Measurements from ENCODE around the gene DENND1A. TPM values are rescaled to one million over a fixed set of nuclear protein-coding genes. Genes with fewer than 3 reads are reported as not detected.

Gene DENND1A
- total and polyA plus RNA-seq, 2 experiments from 2014 or later, result 13.1 to 28.7 TPM

- Mint-ChIP-seq H3K27me3 (ENCODE audit: insufficient read depth, low read depth, poor library complexity) (no peaks in the 10 kb centered on the region), H3K9me3 (peaks cover 4% of the 10 kb centered on the region; the same call in 1 of the 3 replicates)
These were observed 214.7 kb downstream of the DENND1A start for GRCh38 chr9:123715258-123715657.

More at GRCh38 chr9:123715258-123715657, 214.7 kb downstream of the DENND1A start:
- H4K20me1 ChIP-seq (replicated peaks; ENCODE audit: insufficient read depth), result peaks cover 4% of the 10 kb centered on the region
- DNase-seq (ENCODE audit: low spot score) (no peak), ATAC-seq (no peak)
- H3K4me3 ChIP-seq, result no peak overlapping the region
- Mint-ChIP-seq H3K4me1 (no peaks in the 10 kb centered on the region; the same call in 2 of the 3 replicates), H3K36me3 (ENCODE audit: low read depth) (peaks cover 5% of the 10 kb centered on the region; the same call in 2 of the 3 replicates), H3K4me3 (no peak overlapping the region), H3K27ac (no peak overlapping the region)
- H3K36me3 ChIP-seq (ENCODE audit: insufficient read depth), result no peaks in the 10 kb centered on the region
- no peak overlapping the region for H3K27ac ChIP-seq (ENCODE audit: low read depth)
- no peak for TF ChIP-seq EZH2 (IDR thresholded peaks at IDR 0.05; ENCODE audit: low read depth, unreplicated experiment)
- TF ChIP-seq, protein P1, sequence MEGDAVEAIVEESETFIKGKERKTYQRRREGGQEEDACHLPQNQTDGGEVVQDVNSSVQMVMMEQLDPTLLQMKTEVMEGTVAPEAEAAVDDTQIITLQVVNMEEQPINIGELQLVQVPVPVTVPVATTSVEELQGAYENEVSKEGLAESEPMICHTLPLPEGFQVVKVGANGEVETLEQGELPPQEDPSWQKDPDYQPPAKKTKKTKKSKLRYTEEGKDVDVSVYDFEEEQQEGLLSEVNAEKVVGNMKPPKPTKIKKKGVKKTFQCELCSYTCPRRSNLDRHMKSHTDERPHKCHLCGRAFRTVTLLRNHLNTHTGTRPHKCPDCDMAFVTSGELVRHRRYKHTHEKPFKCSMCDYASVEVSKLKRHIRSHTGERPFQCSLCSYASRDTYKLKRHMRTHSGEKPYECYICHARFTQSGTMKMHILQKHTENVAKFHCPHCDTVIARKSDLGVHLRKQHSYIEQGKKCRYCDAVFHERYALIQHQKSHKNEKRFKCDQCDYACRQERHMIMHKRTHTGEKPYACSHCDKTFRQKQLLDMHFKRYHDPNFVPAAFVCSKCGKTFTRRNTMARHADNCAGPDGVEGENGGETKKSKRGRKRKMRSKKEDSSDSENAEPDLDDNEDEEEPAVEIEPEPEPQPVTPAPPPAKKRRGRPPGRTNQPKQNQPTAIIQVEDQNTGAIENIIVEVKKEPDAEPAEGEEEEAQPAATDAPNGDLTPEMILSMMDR (conservative IDR thresholded peaks at IDR 0.05; ENCODE audit: low read depth in 2 of 2), result no peak
- no peak for TF ChIP-seq ZNF114 (CRISPR knock-in tag; IDR thresholded peaks at IDR 0.05)
- no peak for TF ChIP-seq JUNB (IDR thresholded peaks at IDR 0.05; ENCODE audit: unreplicated experiment)
- TF ChIP-seq, protein P2, sequence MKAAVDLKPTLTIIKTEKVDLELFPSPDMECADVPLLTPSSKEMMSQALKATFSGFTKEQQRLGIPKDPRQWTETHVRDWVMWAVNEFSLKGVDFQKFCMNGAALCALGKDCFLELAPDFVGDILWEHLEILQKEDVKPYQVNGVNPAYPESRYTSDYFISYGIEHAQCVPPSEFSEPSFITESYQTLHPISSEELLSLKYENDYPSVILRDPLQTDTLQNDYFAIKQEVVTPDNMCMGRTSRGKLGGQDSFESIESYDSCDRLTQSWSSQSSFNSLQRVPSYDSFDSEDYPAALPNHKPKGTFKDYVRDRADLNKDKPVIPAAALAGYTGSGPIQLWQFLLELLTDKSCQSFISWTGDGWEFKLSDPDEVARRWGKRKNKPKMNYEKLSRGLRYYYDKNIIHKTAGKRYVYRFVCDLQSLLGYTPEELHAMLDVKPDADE (IDR thresholded peaks at IDR 0.05), result no peak
- no peak for TF ChIP-seq NANOG (IDR thresholded peaks at IDR 0.05; ENCODE audit: borderline replicate concordance)
- no peak for TF ChIP-seq CREB1 (CRISPR knock-in tag; IDR thresholded peaks at IDR 0.05; ENCODE audit: low read depth)
- TF ChIP-seq ZNF331 (CRISPR knock-in tag; IDR thresholded peaks at IDR 0.05; ENCODE audit: low read depth), result no peak
- TF ChIP-seq, protein P3, sequence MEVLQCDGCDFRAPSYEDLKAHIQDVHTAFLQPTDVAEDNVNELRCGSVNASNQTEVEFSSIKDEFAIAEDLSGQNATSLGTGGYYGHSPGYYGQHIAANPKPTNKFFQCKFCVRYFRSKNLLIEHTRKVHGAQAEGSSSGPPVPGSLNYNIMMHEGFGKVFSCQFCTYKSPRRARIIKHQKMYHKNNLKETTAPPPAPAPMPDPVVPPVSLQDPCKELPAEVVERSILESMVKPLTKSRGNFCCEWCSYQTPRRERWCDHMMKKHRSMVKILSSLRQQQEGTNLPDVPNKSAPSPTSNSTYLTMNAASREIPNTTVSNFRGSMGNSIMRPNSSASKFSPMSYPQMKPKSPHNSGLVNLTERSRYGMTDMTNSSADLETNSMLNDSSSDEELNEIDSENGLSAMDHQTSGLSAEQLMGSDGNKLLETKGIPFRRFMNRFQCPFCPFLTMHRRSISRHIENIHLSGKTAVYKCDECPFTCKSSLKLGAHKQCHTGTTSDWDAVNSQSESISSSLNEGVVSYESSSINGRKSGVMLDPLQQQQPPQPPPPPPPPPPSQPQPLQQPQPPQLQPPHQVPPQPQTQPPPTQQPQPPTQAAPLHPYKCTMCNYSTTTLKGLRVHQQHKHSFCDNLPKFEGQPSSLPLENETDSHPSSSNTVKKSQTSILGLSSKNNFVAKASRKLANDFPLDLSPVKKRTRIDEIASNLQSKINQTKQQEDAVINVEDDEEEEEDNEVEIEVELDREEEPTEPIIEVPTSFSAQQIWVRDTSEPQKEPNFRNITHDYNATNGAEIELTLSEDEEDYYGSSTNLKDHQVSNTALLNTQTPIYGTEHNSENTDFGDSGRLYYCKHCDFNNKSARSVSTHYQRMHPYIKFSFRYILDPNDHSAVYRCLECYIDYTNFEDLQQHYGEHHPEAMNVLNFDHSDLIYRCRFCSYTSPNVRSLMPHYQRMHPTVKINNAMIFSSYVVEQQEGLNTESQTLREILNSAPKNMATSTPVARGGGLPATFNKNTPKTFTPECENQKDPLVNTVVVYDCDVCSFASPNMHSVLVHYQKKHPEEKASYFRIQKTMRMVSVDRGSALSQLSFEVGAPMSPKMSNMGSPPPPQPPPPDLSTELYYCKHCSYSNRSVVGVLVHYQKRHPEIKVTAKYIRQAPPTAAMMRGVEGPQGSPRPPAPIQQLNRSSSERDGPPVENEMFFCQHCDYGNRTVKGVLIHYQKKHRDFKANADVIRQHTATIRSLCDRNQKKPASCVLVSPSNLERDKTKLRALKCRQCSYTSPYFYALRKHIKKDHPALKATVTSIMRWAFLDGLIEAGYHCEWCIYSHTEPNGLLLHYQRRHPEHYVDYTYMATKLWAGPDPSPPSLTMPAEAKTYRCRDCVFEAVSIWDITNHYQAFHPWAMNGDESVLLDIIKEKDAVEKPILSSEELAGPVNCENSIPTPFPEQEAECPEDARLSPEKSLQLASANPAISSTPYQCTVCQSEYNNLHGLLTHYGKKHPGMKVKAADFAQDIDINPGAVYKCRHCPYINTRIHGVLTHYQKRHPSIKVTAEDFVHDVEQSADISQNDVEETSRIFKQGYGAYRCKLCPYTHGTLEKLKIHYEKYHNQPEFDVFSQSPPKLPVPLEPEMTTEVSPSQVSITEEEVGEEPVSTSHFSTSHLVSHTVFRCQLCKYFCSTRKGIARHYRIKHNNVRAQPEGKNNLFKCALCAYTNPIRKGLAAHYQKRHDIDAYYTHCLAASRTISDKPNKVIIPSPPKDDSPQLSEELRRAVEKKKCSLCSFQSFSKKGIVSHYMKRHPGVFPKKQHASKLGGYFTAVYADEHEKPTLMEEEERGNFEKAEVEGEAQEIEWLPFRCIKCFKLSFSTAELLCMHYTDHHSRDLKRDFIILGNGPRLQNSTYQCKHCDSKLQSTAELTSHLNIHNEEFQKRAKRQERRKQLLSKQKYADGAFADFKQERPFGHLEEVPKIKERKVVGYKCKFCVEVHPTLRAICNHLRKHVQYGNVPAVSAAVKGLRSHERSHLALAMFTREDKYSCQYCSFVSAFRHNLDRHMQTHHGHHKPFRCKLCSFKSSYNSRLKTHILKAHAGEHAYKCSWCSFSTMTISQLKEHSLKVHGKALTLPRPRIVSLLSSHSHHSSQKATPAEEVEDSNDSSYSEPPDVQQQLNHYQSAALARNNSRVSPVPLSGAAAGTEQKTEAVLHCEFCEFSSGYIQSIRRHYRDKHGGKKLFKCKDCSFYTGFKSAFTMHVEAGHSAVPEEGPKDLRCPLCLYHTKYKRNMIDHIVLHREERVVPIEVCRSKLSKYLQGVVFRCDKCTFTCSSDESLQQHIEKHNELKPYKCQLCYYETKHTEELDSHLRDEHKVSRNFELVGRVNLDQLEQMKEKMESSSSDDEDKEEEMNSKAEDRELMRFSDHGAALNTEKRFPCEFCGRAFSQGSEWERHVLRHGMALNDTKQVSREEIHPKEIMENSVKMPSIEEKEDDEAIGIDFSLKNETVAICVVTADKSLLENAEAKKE (CRISPR knock-in tag; IDR thresholded peaks at IDR 0.05), result no peak
- no peak for TF ChIP-seq REST (IDR thresholded peaks at IDR 0.05; ENCODE audit: unreplicated experiment)
- TF ChIP-seq POLR2AphosphoS5 (IDR thresholded peaks at IDR 0.05; ENCODE audit: low read depth), result no peak
- no peak for TF ChIP-seq STAT1 (IDR thresholded peaks at IDR 0.05; ENCODE audit: unreplicated experiment)
- H3K27me3 ChIP-seq (ENCODE audit: insufficient read depth), result no peaks in the 10 kb centered on the region
- no peaks in the 10 kb centered on the region for H3F3A ChIP-seq (replicated peaks; ENCODE audit: low read depth)
- no peaks in the 10 kb centered on the region for H3K4me1 ChIP-seq (ENCODE audit: insufficient read depth)
- no peaks in the 10 kb centered on the region for H3K79me2 ChIP-seq (replicated peaks; ENCODE audit: insufficient read depth)
- no peak overlapping the region for H3K4me2 ChIP-seq
- no peak overlapping the region for H2AFZ ChIP-seq
- no peaks in the 10 kb centered on the region for H3K9me2 ChIP-seq (ENCODE audit: insufficient read depth)
